Right lobe of liver (tissue), 4 donors: ENCODE results near the gene DCLRE1A.

ENCODE experiments used
- POLR2A ChIP-seq: fragments of 450-650 bp; IDR thresholded peaks from one replicate; pipeline ENCODE4 v1.6.1; 2017; ENCODE audit warnings: antibody characterized with exemption, mild to moderate bottlenecking
- TF ChIP-seq, protein P1 (sequence below), 4 donors: fragments of 200-600 bp in 3 of 4; fragments of 450-650 bp in 1 of 4; IDR thresholded peaks; one replicate each; pipeline versions ENCODE4 v1.5.1 to v1.8.0; 2016 to 2022; ENCODE audit warnings: antibody characterized with exemption in 4 of 4, mild to moderate bottlenecking in 2 of 4
- donor health status: DM: no; HTN: no; CAD: no.
- donor health status: DM: no; HTN: no; CAD: no.
- donor health status: DM: no; HTN: yes; CAD: no.

DNA sequence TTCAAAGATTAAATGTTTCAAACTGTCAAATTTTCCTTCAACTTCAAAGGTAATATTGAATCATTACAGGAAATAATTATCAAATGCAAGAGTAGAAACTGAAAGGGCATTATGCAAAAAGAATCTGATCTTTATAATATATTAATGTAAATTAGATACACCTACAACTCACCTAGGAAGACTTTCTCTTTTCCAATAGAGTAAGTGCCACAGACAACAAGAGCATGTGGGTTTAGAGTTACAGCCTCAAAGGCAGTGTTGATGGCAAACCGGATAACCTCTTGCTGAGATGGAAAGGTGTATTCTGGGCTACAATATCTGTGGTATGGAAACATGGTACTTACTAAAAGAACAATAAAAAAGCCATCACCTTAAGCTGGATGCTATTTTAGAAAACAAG is 11.7 kb downstream of the DCLRE1A start:
- TF ChIP-seq, protein P1, sequence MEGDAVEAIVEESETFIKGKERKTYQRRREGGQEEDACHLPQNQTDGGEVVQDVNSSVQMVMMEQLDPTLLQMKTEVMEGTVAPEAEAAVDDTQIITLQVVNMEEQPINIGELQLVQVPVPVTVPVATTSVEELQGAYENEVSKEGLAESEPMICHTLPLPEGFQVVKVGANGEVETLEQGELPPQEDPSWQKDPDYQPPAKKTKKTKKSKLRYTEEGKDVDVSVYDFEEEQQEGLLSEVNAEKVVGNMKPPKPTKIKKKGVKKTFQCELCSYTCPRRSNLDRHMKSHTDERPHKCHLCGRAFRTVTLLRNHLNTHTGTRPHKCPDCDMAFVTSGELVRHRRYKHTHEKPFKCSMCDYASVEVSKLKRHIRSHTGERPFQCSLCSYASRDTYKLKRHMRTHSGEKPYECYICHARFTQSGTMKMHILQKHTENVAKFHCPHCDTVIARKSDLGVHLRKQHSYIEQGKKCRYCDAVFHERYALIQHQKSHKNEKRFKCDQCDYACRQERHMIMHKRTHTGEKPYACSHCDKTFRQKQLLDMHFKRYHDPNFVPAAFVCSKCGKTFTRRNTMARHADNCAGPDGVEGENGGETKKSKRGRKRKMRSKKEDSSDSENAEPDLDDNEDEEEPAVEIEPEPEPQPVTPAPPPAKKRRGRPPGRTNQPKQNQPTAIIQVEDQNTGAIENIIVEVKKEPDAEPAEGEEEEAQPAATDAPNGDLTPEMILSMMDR (IDR thresholded peaks at IDR 0.05), result no peak
- TF ChIP-seq POLR2A, result no peak
